Thyroid gland (tissue), 4 donors: Measurements from ENCODE around the gene SFXN2. TPM values are rescaled to one million over a fixed set of nuclear protein-coding genes. Genes with fewer than 3 reads are reported as not detected.

ENCODE experiments used
- DNase-seq, 2 donors: peaks; one replicate each; pipeline ENCODE4 v3.0.0-alpha.2; 2019
- H3K27ac ChIP-seq, 3 donors: fragments of 200-600 bp; sonication (generic); 1 replicate in 2 of 3; 2 replicates in 1 of 3; pipeline ENCODE4 v1.5.1; 2016 to 2019; ENCODE audit warnings: mild to moderate bottlenecking in 1 of 3, moderate library complexity in 1 of 3
- H3K27me3 ChIP-seq: fragments of 200-600 bp; sonication (generic); one replicate; pipeline ENCODE4 v1.5.1; 2019
- H3K36me3 ChIP-seq, 2 donors: fragments of 200-600 bp; sonication (generic); one replicate each; pipeline ENCODE4 v1.5.1; 2016 to 2019
- H3K4me1 ChIP-seq, 2 donors: fragments of 200-600 bp; sonication (generic); one replicate each; pipeline ENCODE4 v1.5.1; 2017 to 2019
- H3K4me3 ChIP-seq, 3 donors: fragments of 200-600 bp; sonication (generic); replicated peaks in 1 of 3; 1 replicate in 2 of 3; 2 replicates in 1 of 3; pipeline ENCODE4 v1.5.1; 2016; ENCODE audit warnings: mild to moderate bottlenecking in 1 of 3
- H3K9me3 ChIP-seq: fragments of 200-600 bp; sonication (generic); one replicate; pipeline ENCODE4 v1.5.1; 2017
- CTCF ChIP-seq, 6 experiments: fragments of 200-600 bp in 3 of 6; fragments of 450-650 bp in 3 of 6; sonication (generic) in 3 of 6; IDR thresholded peaks; one replicate each; pipeline ENCODE4 v1.5.1; 2016 to 2019; ENCODE audit warnings: antibody characterized with exemption in 6 of 6, mild to moderate bottlenecking in 2 of 6, inconsistent platforms in 1 of 6, moderate library complexity in 1 of 6
- POLR2A ChIP-seq, 2 donors: fragments of 450-650 bp; IDR thresholded peaks; one replicate each; pipeline ENCODE4 v1.6.1; 2017; ENCODE audit warnings: antibody characterized with exemption in 2 of 2, mild to moderate bottlenecking in 2 of 2, moderate library complexity in 1 of 2
- WGBS, 2 donors: methylation state at CpG; one replicate each; pipeline ENCODE4 v1.1.5; 2017; 5-methylcytosine and 5-hydroxymethylcytosine counted together
- intact Hi-C: fragments of 100-400 bp; cut with DNase I; formaldehyde crosslinking; loops from one replicate; pipeline ENCODE4 v1.15.1; 2023
- total RNA-seq, 4 donors: library from RNA; depleted of rRNA; stranded (reverse); fragments of >200 nt; gene quantifications; one replicate each; pipeline ENCODE4 v1.2.3, GENCODE V29; 2016

Gene SFXN2
- total RNA-seq, 4 donors from 2014 or later = 5.1 to 38.4 (median 20.9) TPM

- Histone ChIP-seq H3K27ac (peak overlapping the region in 2 of 3 donors; percentile 14 to 41), H3K4me1 (peaks cover 32 to 63% of the 10 kb centered on the region in 2 donors), H3K9me3 (no peaks in the 10 kb centered on the region), H3K27me3 (no peaks in the 10 kb centered on the region), H3K4me3 (no peak overlapping the region), H3K36me3 (no peaks in the 10 kb centered on the region)
- 66 to 77% methylated on average over 8 of the region's 8 CpGs for WGBS, 2 donors
- intact Hi-C loops = no loop called here
- DNase-seq = no peak
- TF ChIP-seq POLR2A (IDR thresholded peaks at IDR 0.05) (no peak), CTCF (IDR thresholded peaks at IDR 0.05) (no peak)
Measured at GRCh38 chr10:102791754-102792395, 77.4 kb downstream of the SFXN2 start.

Other genes starting within 250 kb of the SFXN2 start
- 100 to 1,000 TPM in 3 of 4 donors, 10 to 100 TPM in 1; 94.1 to 111 (median 103) TPM for gene ACTR1A, start 211.9 kb upstream of the SFXN2 start, total RNA-seq
- gene SUFU, start 210.7 kb upstream of the SFXN2 start, total RNA-seq = 1 to 10 TPM; 2.3 to 5.4 (median 4.4) TPM
- gene TRIM8, start 70.2 kb upstream of the SFXN2 start, total RNA-seq = 100 to 1,000 TPM; 138 to 187 (median 162) TPM
- 10 to 100 TPM in 2 of 4 donors, 1 to 10 TPM in 2; 6.6 to 13.4 (median 10.2) TPM for gene ARL3, start 239 bp upstream of the SFXN2 start, total RNA-seq
- 100 to 1,000 TPM; 194 to 384 (median 314) TPM for gene WBP1L, start 29.3 kb downstream of the SFXN2 start, total RNA-seq
- gene CYP17A1, start 122.8 kb downstream of the SFXN2 start, total RNA-seq = 10 to 100 TPM in 3 of 4 donors, 1 to 10 TPM in 1; 4.0 to 29.1 (median 15.9) TPM
- 100 to 1,000 TPM in 2 of 4 donors, 10 to 100 TPM in 2; 77.4 to 134 (median 93.8) TPM for gene BORCS7, start 139.6 kb downstream of the SFXN2 start, total RNA-seq
- 10 to 100 TPM in 2 of 4 donors, 1 to 10 TPM in 2; 9.8 to 19.2 (median 13.5) TPM for gene AS3MT, start 154.8 kb downstream of the SFXN2 start, total RNA-seq
- gene CNNM2, start 203.7 kb downstream of the SFXN2 start, total RNA-seq = 10 to 100 TPM; 15.2 to 19.2 (median 15.9) TPM